ENCODE measurements around the gene CGB7. TPM values are rescaled to one million over a fixed set of nuclear protein-coding genes. Genes with fewer than 3 reads are reported as not detected.

CGB7 gene
- total and polyA plus RNA-seq, 2 experiments from 2014 or later = 0.32 to 0.97 TPM

DNA sequence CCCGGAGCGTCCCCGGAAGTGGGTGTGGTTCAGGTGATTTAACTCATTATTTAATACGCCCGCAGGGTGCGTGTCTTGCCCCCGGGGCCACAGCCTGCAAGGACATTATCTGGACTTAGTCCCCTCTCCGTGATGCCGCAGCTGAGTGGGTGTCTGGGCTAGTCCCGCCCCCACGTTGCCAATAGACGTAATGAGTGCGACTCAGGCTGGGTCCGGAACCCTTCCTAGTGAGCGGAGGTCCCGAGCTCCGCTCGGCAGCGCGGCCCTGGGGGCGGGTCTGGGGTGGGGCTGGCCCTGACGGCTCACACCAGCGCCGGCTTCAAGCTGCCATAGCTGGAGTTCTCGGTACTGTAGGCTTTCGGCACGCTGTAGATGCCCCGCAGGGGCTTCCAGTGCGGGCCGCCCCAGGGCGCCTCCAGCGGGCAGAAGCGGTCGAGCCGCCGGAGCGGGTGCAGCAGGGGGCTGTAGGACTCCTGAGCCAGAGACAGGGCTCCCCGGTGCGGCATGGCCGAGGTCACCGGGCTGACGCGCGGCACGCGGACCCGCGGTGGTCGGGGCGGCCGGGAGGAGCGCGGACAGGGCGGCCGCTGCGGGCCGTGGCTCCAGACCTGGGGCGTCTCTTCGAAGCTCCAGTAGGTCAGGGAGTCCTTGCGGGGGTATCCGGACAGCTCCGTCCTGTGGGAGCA lies 39.7 kb downstream of the CGB7 start:
- DNase-seq (ENCODE audit: low spot score) (peak; percentile 83), ATAC-seq (peak; percentile 67)
- H3K27ac ChIP-seq (ENCODE audit: low read depth) = no peak overlapping the region
- peak overlapping the region; percentile 92 for H3K4me2 ChIP-seq
- H3K79me2 ChIP-seq (replicated peaks; ENCODE audit: insufficient read depth) = no peaks in the 10 kb centered on the region
- Mint-ChIP-seq H3K9me3 (peaks cover 3% of the 10 kb centered on the region; the same call in 1 of the 3 replicates), H3K27me3 (ENCODE audit: insufficient read depth, low read depth, poor library complexity) (peaks cover 31% of the 10 kb centered on the region), H3K27ac (no peak overlapping the region), H3K4me3 (peak overlapping the region; percentile 69; the same call in 2 of the 3 replicates), H3K36me3 (ENCODE audit: low read depth) (peaks cover 25% of the 10 kb centered on the region), H3K4me1 (peaks cover 22% of the 10 kb centered on the region)
- H3K9me2 ChIP-seq (ENCODE audit: insufficient read depth) = no peaks in the 10 kb centered on the region
- no peaks in the 10 kb centered on the region; the same call in 1 of the 2 replicates for H4K20me1 ChIP-seq (replicated peaks; ENCODE audit: insufficient read depth)
- H3K4me3 ChIP-seq = peak overlapping the region; percentile 64
- H3K4me1 ChIP-seq (ENCODE audit: insufficient read depth) = peaks cover 19% of the 10 kb centered on the region; the same call in 1 of the 2 replicates
- H3F3A ChIP-seq (replicated peaks; ENCODE audit: low read depth) = 0 out of 2 replicates have a peak, but pooled peaks cover 3% of the 10 kb centered on the region
- H3K27me3 ChIP-seq (ENCODE audit: insufficient read depth) = peaks cover 35% of the 10 kb centered on the region
- H3K36me3 ChIP-seq (ENCODE audit: insufficient read depth) = no peaks in the 10 kb centered on the region
- H2AFZ ChIP-seq = no peak overlapping the region
- TF ChIP-seq NANOG (IDR thresholded peaks at IDR 0.05; ENCODE audit: borderline replicate concordance) (no peak), CREB1 (CRISPR knock-in tag; IDR thresholded peaks at IDR 0.05; ENCODE audit: low read depth) (0 out of 2 replicates have a peak, but pooled peaks have one; percentile 19), POLR2AphosphoS5 (IDR thresholded peaks at IDR 0.05; ENCODE audit: low read depth) (peak; percentile 12; the same call in 1 of the 2 replicates), ZNF114 (CRISPR knock-in tag; IDR thresholded peaks at IDR 0.05) (no peak), JUNB (IDR thresholded peaks at IDR 0.05; ENCODE audit: unreplicated experiment) (no peak), REST (IDR thresholded peaks at IDR 0.05; ENCODE audit: unreplicated experiment) (no peak)
- TF ChIP-seq, protein P1, sequence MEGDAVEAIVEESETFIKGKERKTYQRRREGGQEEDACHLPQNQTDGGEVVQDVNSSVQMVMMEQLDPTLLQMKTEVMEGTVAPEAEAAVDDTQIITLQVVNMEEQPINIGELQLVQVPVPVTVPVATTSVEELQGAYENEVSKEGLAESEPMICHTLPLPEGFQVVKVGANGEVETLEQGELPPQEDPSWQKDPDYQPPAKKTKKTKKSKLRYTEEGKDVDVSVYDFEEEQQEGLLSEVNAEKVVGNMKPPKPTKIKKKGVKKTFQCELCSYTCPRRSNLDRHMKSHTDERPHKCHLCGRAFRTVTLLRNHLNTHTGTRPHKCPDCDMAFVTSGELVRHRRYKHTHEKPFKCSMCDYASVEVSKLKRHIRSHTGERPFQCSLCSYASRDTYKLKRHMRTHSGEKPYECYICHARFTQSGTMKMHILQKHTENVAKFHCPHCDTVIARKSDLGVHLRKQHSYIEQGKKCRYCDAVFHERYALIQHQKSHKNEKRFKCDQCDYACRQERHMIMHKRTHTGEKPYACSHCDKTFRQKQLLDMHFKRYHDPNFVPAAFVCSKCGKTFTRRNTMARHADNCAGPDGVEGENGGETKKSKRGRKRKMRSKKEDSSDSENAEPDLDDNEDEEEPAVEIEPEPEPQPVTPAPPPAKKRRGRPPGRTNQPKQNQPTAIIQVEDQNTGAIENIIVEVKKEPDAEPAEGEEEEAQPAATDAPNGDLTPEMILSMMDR (conservative IDR thresholded peaks at IDR 0.05; ENCODE audit: low read depth in 2 of 2) = peak in 1 of 2 experiments; percentile 34; a peak in 3 of 4 replicates

- Histone ChIP-seq H3K36me3 (ENCODE audit: insufficient read depth) (no peaks in the 10 kb centered on the region), H2AFZ (no peak within 1 kb of the TSS), H3F3A (replicated peaks; ENCODE audit: low read depth) (0 out of 2 replicates have a peak, but pooled peaks cover 3% of the 10 kb centered on the region), H3K4me1 (ENCODE audit: insufficient read depth) (peaks cover 19% of the 10 kb centered on the region; the same call in 1 of the 2 replicates), H3K79me2 (replicated peaks; ENCODE audit: insufficient read depth) (no peaks in the 10 kb centered on the region), H3K9me2 (ENCODE audit: insufficient read depth) (no peaks in the 10 kb centered on the region), H3K27ac (ENCODE audit: low read depth) (no peak within 1 kb of the TSS), H3K27me3 (ENCODE audit: insufficient read depth) (peaks cover 35% of the 10 kb centered on the region), H4K20me1 (replicated peaks; ENCODE audit: insufficient read depth) (no peaks in the 10 kb centered on the region; the same call in 1 of the 2 replicates), H3K4me2 (peak within 1 kb of the TSS; percentile 92), H3K4me3 (peak within 1 kb of the TSS; percentile 64)
- Mint-ChIP-seq H3K36me3 (ENCODE audit: low read depth) (peaks cover 31% of the 10 kb centered on the region), H3K27me3 (ENCODE audit: insufficient read depth, low read depth, poor library complexity) (peaks cover 30% of the 10 kb centered on the region), H3K27ac (no peak within 1 kb of the TSS), H3K9me3 (peaks cover 3% of the 10 kb centered on the region; the same call in 1 of the 3 replicates), H3K4me3 (peak within 1 kb of the TSS; percentile 63), H3K4me1 (peaks cover 22% of the 10 kb centered on the region)
- TF ChIP-seq, protein P1 (conservative IDR thresholded peaks at IDR 0.05; ENCODE audit: low read depth in 2 of 2) = peak in 1 of 2 experiments; percentile 17; a peak in 3 of 4 replicates
- TF ChIP-seq NANOG (IDR thresholded peaks at IDR 0.05; ENCODE audit: borderline replicate concordance) = no peak
- no peak for TF ChIP-seq EZH2 (IDR thresholded peaks at IDR 0.05; ENCODE audit: low read depth, unreplicated experiment)
- DNase-seq (ENCODE audit: low spot score) (peak; percentile 63), ATAC-seq (no peak; the same call in 2 of the 3 replicates)
These were observed 40.4 kb downstream of the CGB7 start, which contains the start of gene LHB for GRCh38 chr19:49017041-49017665. Gene LHB (minus strand): TSS chr19:49017091. CDS start chr19:49017081, 10 bp downstream.

All from GM23338 (cell line).